HAP-1 (cell line): Measurements from ENCODE around the gene PLXNA2.

Source experiments
- DNase-seq, 2 experiments: peaks; one replicate each; pipeline ENCODE4 v3.0.0-alpha.2; 2016 to 2020; ENCODE audit warnings: low spot score in 2 of 2
- H3K27me3 ChIP-seq: fragments of 250-450 bp; sonication (Bioruptor Pico); 2 replicates; pipeline ENCODE4 v1.5.1; 2020; ENCODE audit warnings: low read depth, mild to moderate bottlenecking, moderate library complexity
- H3K36me3 ChIP-seq: fragments of 250-450 bp; sonication (Bioruptor Pico); replicated peaks from 2 replicates; pipeline ENCODE4 v1.5.1; 2020; ENCODE audit warnings: mild to moderate bottlenecking
- H3K4me1 ChIP-seq: fragments of 250-450 bp; sonication (Bioruptor Pico); 2 replicates; pipeline ENCODE4 v1.5.1; 2020; ENCODE audit warnings: mild to moderate bottlenecking
- H3K4me3 ChIP-seq: fragments of 250-450 bp; sonication (Bioruptor Pico); 2 replicates; pipeline ENCODE4 v1.5.1; 2020; ENCODE audit warnings: mild to moderate bottlenecking, moderate library complexity
- H3K9me3 ChIP-seq: fragments of 250-450 bp; sonication (Bioruptor Pico); 2 replicates; pipeline ENCODE4 v1.5.1; 2020; ENCODE audit warnings: mild to moderate bottlenecking, moderate library complexity
- in situ Hi-C: fragments of 300-500 bp; cut with MboI; formaldehyde crosslinking; loops from 3 replicates; pipeline ENCODE4 v1.14.3; 2020; ENCODE audit warnings: low sequenced_read_pairs, inconsistent platforms, mixed read lengths

The PLXNA2 gene

DNA sequence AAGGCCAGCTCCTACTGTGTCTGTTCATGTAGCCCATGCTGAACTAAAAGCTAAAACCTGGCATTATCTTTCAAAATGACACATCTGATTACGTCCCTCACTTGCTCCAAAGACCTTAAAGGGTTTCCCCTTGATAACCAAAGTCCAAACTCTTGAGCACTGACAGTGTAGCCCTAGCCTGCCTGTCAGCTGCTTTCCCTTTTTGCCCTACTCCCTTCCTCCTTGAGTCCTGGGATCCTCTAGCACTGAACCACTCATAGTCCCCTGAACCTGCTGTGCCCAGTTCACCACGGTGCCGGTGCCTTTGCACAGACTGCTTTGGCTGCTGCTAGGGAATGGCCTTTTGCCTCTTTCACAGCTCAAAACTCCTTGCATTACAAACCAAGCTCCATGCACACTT lies 67.5 kb downstream of the PLXNA2 start:
- Histone ChIP-seq H3K4me3 (no peak overlapping the region), H3K36me3 (no peaks in the 10 kb centered on the region), H3K9me3 (no peaks in the 10 kb centered on the region), H3K4me1 (no peaks in the 10 kb centered on the region), H3K27me3 (no peaks in the 10 kb centered on the region)
- DNase-seq: no peak
- in situ Hi-C loops: no loop called here

- no peak for DNase-seq
- Histone ChIP-seq H3K36me3 (no peaks in the 10 kb centered on the region), H3K9me3 (no peaks in the 10 kb centered on the region), H3K27me3 (no peaks in the 10 kb centered on the region; the same call in 1 of the 2 replicates), H3K4me1 (no peaks in the 10 kb centered on the region), H3K4me3 (no peak overlapping the region)
- in situ Hi-C loops: no loop called here
These were observed 68.7 kb downstream of the PLXNA2 start for GRCh38 chr1:208175508-208175895.

DNA sequence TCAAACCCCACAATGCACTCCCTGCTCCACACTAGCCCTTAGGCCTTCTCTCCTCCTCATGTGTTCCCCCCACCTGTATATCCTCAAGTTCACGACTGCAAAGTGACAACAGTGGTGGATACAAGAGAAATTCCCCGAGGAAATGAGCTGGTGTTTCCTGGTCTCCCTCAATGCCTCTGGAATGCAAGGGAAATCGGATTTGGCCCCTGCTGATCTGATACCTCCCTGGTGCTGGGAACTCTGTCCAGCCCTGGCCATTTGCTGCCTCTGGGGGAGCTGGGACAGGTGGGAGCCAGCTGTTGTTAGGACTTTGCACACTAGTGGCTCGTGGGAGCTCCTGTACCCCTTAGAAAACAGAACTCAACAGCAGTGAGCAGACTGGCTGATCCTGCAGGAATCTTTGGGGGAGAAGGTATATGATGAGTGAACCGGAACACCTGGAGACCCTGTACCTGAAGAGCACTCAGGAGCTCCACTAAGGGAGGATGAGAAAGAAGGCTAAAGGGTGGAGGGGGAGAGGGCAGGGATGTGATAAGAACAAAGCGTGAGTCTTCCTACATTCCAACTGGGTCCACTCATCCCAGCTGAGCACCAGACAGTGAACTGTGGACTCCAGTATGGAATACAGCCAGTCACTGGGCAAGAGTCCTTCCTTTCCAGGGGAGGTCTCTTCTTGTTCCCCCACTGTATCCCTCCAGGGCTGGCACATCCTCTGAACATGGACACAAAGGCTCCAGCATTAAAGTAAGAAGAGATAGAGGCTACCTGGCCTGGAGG lies 69.3 kb downstream of the PLXNA2 start:
- H3K27me3 ChIP-seq: no peaks in the 10 kb centered on the region; the same call in 1 of the 2 replicates
- no peaks in the 10 kb centered on the region for H3K4me1 ChIP-seq
- in situ Hi-C loops: no loop called here
- no peak overlapping the region for H3K4me3 ChIP-seq
- H3K9me3 ChIP-seq: no peaks in the 10 kb centered on the region
- H3K36me3 ChIP-seq: no peaks in the 10 kb centered on the region
- DNase-seq: no peak

DNA sequence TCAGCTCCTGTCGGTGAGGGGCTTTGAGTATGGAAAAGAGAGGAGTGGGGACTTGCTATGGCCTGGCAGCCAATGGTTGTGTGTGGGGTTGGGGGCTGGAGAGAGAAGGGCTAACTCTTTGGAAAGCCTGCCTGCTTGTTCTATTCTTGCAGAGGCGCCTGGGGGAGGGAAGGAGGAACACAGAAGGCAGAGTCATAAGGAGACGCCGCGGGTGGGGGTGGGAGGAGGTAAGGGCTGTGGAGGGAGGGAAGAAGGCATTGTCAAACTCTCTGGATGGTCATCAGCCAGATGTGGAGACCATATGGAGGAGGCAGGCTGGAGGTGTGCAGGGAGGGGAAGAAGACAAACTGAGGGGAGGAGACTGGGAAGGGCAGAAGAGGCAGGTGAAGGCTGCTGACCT lies 70.0 kb downstream of the PLXNA2 start:
- no peaks in the 10 kb centered on the region for H3K36me3 ChIP-seq
- in situ Hi-C loops: no loop called here

GRCh38 chr1:208173749-208174148 lies 70.4 kb downstream of the PLXNA2 start:
- no peak overlapping the region for H3K4me3 ChIP-seq
- in situ Hi-C loops: no loop called here
- no peak for DNase-seq
- no peaks in the 10 kb centered on the region; the same call in 1 of the 2 replicates for H3K27me3 ChIP-seq
- H3K4me1 ChIP-seq: no peaks in the 10 kb centered on the region
- H3K36me3 ChIP-seq: no peaks in the 10 kb centered on the region
- H3K9me3 ChIP-seq: no peaks in the 10 kb centered on the region

More for the DNA sequence above, 70.0 kb downstream of the PLXNA2 start:
- DNase-seq: no peak
- no peaks in the 10 kb centered on the region for H3K9me3 ChIP-seq
- H3K27me3 ChIP-seq: no peaks in the 10 kb centered on the region; the same call in 1 of the 2 replicates
- H3K4me3 ChIP-seq: no peak overlapping the region
- H3K4me1 ChIP-seq: no peaks in the 10 kb centered on the region

- no peak overlapping the region for H3K4me3 ChIP-seq
- H3K27me3 ChIP-seq: no peaks in the 10 kb centered on the region; the same call in 1 of the 2 replicates
- in situ Hi-C loops: no loop called here
- H3K36me3 ChIP-seq: no peaks in the 10 kb centered on the region
- H3K9me3 ChIP-seq: no peaks in the 10 kb centered on the region
- H3K4me1 ChIP-seq: no peaks in the 10 kb centered on the region
- no peak for DNase-seq
These were observed 71.6 kb downstream of the PLXNA2 start for GRCh38 chr1:208172423-208173145.

DNA sequence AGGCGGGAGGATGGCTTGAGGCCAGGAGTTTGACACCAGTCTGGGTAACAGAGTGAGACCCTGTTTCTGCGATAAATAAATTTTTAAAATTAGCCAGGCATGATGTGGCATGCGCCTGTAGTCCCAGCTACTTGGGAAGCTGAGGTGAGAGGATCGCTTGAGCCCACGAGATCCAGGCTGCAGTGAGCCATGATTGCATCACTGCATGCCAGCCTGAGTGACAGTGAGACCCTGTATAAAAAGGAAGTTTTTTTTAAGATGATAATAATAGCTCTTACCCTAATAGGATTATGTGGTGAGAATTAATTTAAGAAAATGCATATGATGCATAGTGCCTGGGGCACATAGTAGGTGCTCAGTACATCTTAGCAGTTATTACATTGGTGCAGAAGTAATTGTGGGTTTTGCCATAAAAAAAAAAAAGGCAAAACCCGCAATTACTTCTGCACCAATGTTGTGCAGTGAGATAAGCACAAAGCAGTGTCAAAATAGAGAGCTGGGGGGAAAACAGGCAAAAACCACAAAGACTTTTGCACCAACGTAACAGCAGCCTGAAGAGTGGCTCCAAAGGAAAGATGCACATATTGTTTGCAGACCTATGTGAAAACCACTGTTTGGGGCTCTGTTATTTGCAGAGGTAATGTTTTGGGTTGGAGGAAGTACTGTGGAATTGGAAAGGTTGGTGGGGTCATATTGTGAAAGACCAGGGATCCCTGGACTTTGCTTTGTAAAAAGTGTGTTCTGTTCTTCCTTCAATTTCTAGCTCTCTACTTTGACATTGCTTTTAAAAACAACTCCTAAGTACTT lies 72.4 kb downstream of the PLXNA2 start:
- Histone ChIP-seq H3K9me3 (no peaks in the 10 kb centered on the region), H3K4me3 (no peak overlapping the region), H3K4me1 (no peaks in the 10 kb centered on the region), H3K36me3 (no peaks in the 10 kb centered on the region), H3K27me3 (no peaks in the 10 kb centered on the region; the same call in 1 of the 2 replicates)
- no peak for DNase-seq
- in situ Hi-C loops: no loop called here

- in situ Hi-C loops: no loop called here
- H3K36me3 ChIP-seq: no peaks in the 10 kb centered on the region
These were observed 73.9 kb downstream of the PLXNA2 start for GRCh38 chr1:208170252-208170651.

GRCh38 chr1:208169081-208169879 lies 74.9 kb downstream of the PLXNA2 start:
- DNase-seq: no peak
- Histone ChIP-seq H3K27me3 (peaks cover 6% of the 10 kb centered on the region; the same call in 1 of the 2 replicates), H3K9me3 (no peaks in the 10 kb centered on the region), H3K4me1 (no peaks in the 10 kb centered on the region), H3K4me3 (no peak overlapping the region), H3K36me3 (no peaks in the 10 kb centered on the region)
- in situ Hi-C loops: no loop called here

More at GRCh38 chr1:208170252-208170651, 73.9 kb downstream of the PLXNA2 start:
- DNase-seq: no peak
- Histone ChIP-seq H3K4me3 (no peak overlapping the region), H3K9me3 (no peaks in the 10 kb centered on the region), H3K27me3 (no peaks in the 10 kb centered on the region; the same call in 1 of the 2 replicates), H3K4me1 (no peaks in the 10 kb centered on the region)

DNA sequence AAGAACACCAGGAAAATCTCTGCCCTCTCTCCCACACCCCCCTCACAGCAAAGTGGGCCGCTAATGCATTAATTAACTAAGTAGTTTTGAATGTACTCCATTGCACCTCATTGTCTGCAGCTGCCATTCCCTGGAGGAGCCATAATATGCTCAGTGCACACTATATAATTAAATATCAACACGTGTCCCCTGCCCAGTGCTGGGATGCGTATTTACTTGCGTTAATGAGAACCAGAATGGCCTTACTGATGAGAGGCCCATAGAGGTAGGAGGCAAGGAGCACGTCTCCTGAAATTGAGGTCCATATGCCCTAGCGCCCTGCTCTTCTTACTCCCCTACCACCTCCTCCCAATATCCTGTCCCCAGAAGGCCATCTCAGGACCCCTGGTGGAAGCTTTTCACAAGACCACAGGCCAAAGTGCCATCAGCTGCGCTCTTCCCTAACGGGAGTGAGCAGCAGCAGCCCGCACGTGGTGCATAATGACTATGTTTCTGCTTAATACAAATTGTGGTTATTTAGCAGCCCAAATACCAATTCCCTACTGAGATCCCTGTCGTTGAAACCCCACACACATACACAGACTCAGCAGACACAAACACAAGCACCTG lies 76.8 kb downstream of the PLXNA2 start:
- no peak overlapping the region for H3K4me3 ChIP-seq
- no peaks in the 10 kb centered on the region for H3K4me1 ChIP-seq
- H3K36me3 ChIP-seq: no peaks in the 10 kb centered on the region
- H3K9me3 ChIP-seq: no peaks in the 10 kb centered on the region
- peaks cover 13% of the 10 kb centered on the region for H3K27me3 ChIP-seq
- in situ Hi-C loops: no loop called here
- no peak for DNase-seq

- DNase-seq: no peak
- Histone ChIP-seq H3K9me3 (no peaks in the 10 kb centered on the region), H3K4me1 (no peaks in the 10 kb centered on the region), H3K36me3 (no peaks in the 10 kb centered on the region), H3K4me3 (no peak overlapping the region), H3K27me3 (peaks cover 17% of the 10 kb centered on the region)
- in situ Hi-C loops: no loop called here
These were observed 77.6 kb downstream of the PLXNA2 start for GRCh38 chr1:208166340-208167138.

DNA sequence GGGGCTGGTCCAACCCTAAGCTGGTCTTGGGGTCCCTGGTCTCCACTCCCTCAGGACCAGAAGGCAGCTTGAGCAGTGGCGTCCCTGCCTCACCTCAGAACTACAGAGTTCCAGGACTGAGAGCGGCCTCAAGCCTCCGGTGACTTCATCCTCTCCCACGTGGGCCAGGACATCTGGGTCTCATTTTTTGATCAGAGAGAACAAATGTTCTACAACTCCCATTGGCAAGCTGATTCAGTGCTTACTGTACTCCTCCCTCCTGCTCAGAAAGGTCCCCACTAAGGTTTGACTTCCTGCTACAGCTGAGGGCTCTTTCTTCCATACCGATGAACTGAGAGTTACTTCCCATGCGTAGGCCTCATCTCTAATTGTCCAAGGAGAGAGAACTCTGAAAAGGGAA lies 78.5 kb downstream of the PLXNA2 start:
- Histone ChIP-seq H3K4me3 (no peak overlapping the region), H3K27me3 (peaks cover 17% of the 10 kb centered on the region), H3K4me1 (no peaks in the 10 kb centered on the region), H3K9me3 (no peaks in the 10 kb centered on the region), H3K36me3 (no peaks in the 10 kb centered on the region)
- no peak for DNase-seq
- in situ Hi-C loops: no loop called here
